ENCODE measurements around the gene RPA3.

Gene RPA3

GRCh38 chr7:7641129-7641663 lies 77.2 kb downstream of the RPA3 start:
- DNase-seq (ENCODE audit: low spot score) = no peak
- POLR2A ChIA-PET (ENCODE audit: low non-redundant PET) = no interaction called here
- H3K27ac ChIP-seq = peak overlapping the region; percentile 87
- CTCF ChIA-PET = interaction anchor here (0.6 to 0.7 kb wide), 2 partner anchors 197 to 655 kb away, joined by 3 to 4 read pairs; no protein-coding TSS in a partner anchor
- TF ChIP-seq CTCF (conservative IDR thresholded peaks at IDR 0.05; ENCODE audit: low read depth) = no peak

GRCh38 chr7:7640221-7641128 lies 77.9 kb downstream of the RPA3 start, which contains the start of gene UMAD1:
UMAD1 (plus strand) TSS chr7:7640752; CDS start chr7:7673372, 32,620 bp downstream.
- ChIA-PET CTCF (interaction anchor here (0.6 kb wide), 1 partner anchor 196 kb away, joined by 4 read pairs; no protein-coding TSS in a partner anchor), POLR2A (ENCODE audit: low non-redundant PET) (no interaction called here)
- no peak for TF ChIP-seq CTCF (conservative IDR thresholded peaks at IDR 0.05; ENCODE audit: low read depth)
- DNase-seq (ENCODE audit: low spot score) = peak; percentile 98
- peak within 1 kb of the TSS; percentile 87 for H3K27ac ChIP-seq

- H3K27ac ChIP-seq = peak overlapping the region; percentile 87
- CTCF ChIA-PET = interaction anchor here (0.7 kb wide), 1 partner anchor 335 kb away, joined by 4 read pairs; no protein-coding TSS in a partner anchor
- no peak for TF ChIP-seq CTCF (conservative IDR thresholded peaks at IDR 0.05; ENCODE audit: low read depth)
- peak; percentile 23 for DNase-seq (ENCODE audit: low spot score)
- POLR2A ChIA-PET (ENCODE audit: low non-redundant PET) = no interaction called here
Observed at GRCh38 chr7:7639847-7640220, 78.6 kb downstream of the RPA3 start.

GRCh38 chr7:7639421-7639820 lies 79.0 kb downstream of the RPA3 start:
- ChIA-PET POLR2A (ENCODE audit: low non-redundant PET) (no interaction called here), CTCF (interaction anchor here (0.7 kb wide), 1 partner anchor 335 kb away, joined by 4 read pairs; no protein-coding TSS in a partner anchor)
- TF ChIP-seq CTCF (conservative IDR thresholded peaks at IDR 0.05; ENCODE audit: low read depth) = no peak
- DNase-seq (ENCODE audit: low spot score) = no peak
- no peak overlapping the region for H3K27ac ChIP-seq

- no peak overlapping the region for H3K27ac ChIP-seq
- CTCF ChIA-PET = no interaction called here
- POLR2A ChIA-PET (ENCODE audit: low non-redundant PET) = no interaction called here
- TF ChIP-seq CTCF (conservative IDR thresholded peaks at IDR 0.05; ENCODE audit: low read depth) = no peak
- DNase-seq (ENCODE audit: low spot score) = no peak
Observed at GRCh38 chr7:7630626-7631329, 87.6 kb downstream of the RPA3 start.

- no peak for TF ChIP-seq CTCF (conservative IDR thresholded peaks at IDR 0.05; ENCODE audit: low read depth)
- ChIA-PET CTCF (no interaction called here), POLR2A (ENCODE audit: low non-redundant PET) (no interaction called here)
- no peak for DNase-seq (ENCODE audit: low spot score)
- H3K27ac ChIP-seq = no peak overlapping the region
Observed at GRCh38 chr7:7628476-7628875, 89.9 kb downstream of the RPA3 start.

Measured in RWPE1 (cell line).